Inflammatory macrophage treated with lipopolysaccharide for 4 hours (primary cell): Measurements from ENCODE around the gene MYH11.
A peak's percentile ranks its signal among the peaks of the same experiment; 100 is the strongest.
"Not testable (repeated sequence)": the region's sequence is repeated elsewhere in the genome, so short reads cannot be mapped to it uniquely, and the experiment has no call there.

Experiments
- DNase-seq: peaks from one replicate; pipeline ENCODE4 v3.0.0-alpha.2; 2020

The MYH11 gene

GRCh38 chr16:15836965-15837611 lies 19.7 kb downstream of the MYH11 start:
- no peak for DNase-seq

GRCh38 chr16:15836074-15836473 lies 20.8 kb downstream of the MYH11 start:
- DNase-seq: no peak

- no peak for DNase-seq
These were observed 21.5 kb downstream of the MYH11 start for GRCh38 chr16:15835136-15835878.

GRCh38 chr16:15834502-15834901 lies 22.3 kb downstream of the MYH11 start:
- peak; percentile 14 for DNase-seq

- no peak for DNase-seq
These were observed 23.3 kb downstream of the MYH11 start for GRCh38 chr16:15833541-15833940.

GRCh38 chr16:15832241-15832640 lies 24.6 kb downstream of the MYH11 start:
- no peak for DNase-seq

- DNase-seq: peak; percentile 49
These were observed 25.9 kb downstream of the MYH11 start for GRCh38 chr16:15830832-15831451.

GRCh38 chr16:15829460-15829859 lies 27.4 kb downstream of the MYH11 start:
- peak; percentile 49 for DNase-seq

- DNase-seq: no peak
These were observed 29.0 kb downstream of the MYH11 start for GRCh38 chr16:15827709-15828343.

GRCh38 chr16:15827299-15827698 lies 29.5 kb downstream of the MYH11 start:
- DNase-seq: no peak

- no peak for DNase-seq
These were observed 31.0 kb downstream of the MYH11 start for GRCh38 chr16:15825750-15826305.

- no peak for DNase-seq
These were observed 33.9 kb downstream of the MYH11 start for GRCh38 chr16:15822957-15823356.

GRCh38 chr16:15820837-15821236 lies 36.0 kb downstream of the MYH11 start:
- DNase-seq: no peak

GRCh38 chr16:15819046-15819445 lies 37.8 kb downstream of the MYH11 start:
- no peak for DNase-seq

GRCh38 chr16:15817446-15817845 lies 39.4 kb downstream of the MYH11 start:
- DNase-seq: no peak

- no peak for DNase-seq
These were observed 40.6 kb downstream of the MYH11 start for GRCh38 chr16:15816228-15816627.

GRCh38 chr16:15812401-15812750 lies 44.5 kb downstream of the MYH11 start:
- not testable (repeated sequence) for DNase-seq

- no peak for DNase-seq
These were observed 45.1 kb downstream of the MYH11 start for GRCh38 chr16:15811481-15812400.

- DNase-seq: no peak
These were observed 45.9 kb downstream of the MYH11 start for GRCh38 chr16:15810949-15811348.

- no peak for DNase-seq
These were observed 46.4 kb downstream of the MYH11 start for GRCh38 chr16:15810411-15810810.

GRCh38 chr16:15809297-15809696 lies 47.5 kb downstream of the MYH11 start:
- DNase-seq: not testable (repeated sequence)

GRCh38 chr16:15808071-15808470 lies 48.8 kb downstream of the MYH11 start:
- no peak for DNase-seq
